IMR-90 (cell line): ENCODE measurements around the gene GMPR. TPM values are rescaled to one million over a fixed set of nuclear protein-coding genes. Genes with fewer than 3 reads are reported as not detected.

Experiments
- ATAC-seq: fragments of 200-7000 bp; cut with Tn5 transposase; 2 replicates; pipeline ENCODE4 v1.9.1; 2020; ENCODE audit warnings: low read depth, mild to moderate bottlenecking, moderate library complexity
- BruUV-seq: library from RNA; stranded (reverse); fragments of 400-500 nt; replicated peaks from 2 replicates; lab custom pipeline; 2021; lab: Mats Ljungman, UMichigan
- CTCF ChIA-PET: fragments of 300-600 bp; formaldehyde crosslinking; extraction: SDS; loops from one replicate; lab custom pipeline; 2021; ENCODE audit warnings: antibody characterized with exemption; lab: Yijun Ruan, JAX
- POLR2A ChIA-PET: fragments of 300-600 bp; sonication (Branson Sonifier 250); formaldehyde crosslinking; loops from one replicate; lab custom pipeline; 2022; ENCODE audit warnings: antibody characterized with exemption; ENCODE audit not compliant: unreplicated experiment; lab: Charles Lee
- DNase-seq: peaks from one replicate; pipeline ENCODE4 v3.0.0; 2013
- H2AFZ ChIP-seq: replicated peaks from 2 replicates; pipeline ENCODE3; 2013; ENCODE audit warnings: low read length, mild to moderate bottlenecking; ENCODE audit not compliant: poor library complexity
- H2AK5ac ChIP-seq: 2 replicates; pipeline ENCODE4 v1.6.1; 2013; ENCODE audit warnings: low read depth, low read length, inconsistent platforms
- H2AK9ac ChIP-seq: replicated peaks from 2 replicates; pipeline ENCODE3; 2013; ENCODE audit warnings: mild to moderate bottlenecking, low read depth, low read length, moderate library complexity; ENCODE audit not compliant: poor library complexity
- H2BK120ac ChIP-seq: 2 replicates; pipeline ENCODE4 v1.6.1; 2013; ENCODE audit warnings: low read depth, low read length, inconsistent platforms
- H2BK15ac ChIP-seq: 3 replicates; pipeline ENCODE4 v1.6.1; 2013; ENCODE audit warnings: low read depth, low read length, inconsistent platforms
- H2BK20ac ChIP-seq: 2 replicates; pipeline ENCODE4 v1.6.1; 2013; ENCODE audit warnings: low read depth, mild to moderate bottlenecking, inconsistent platforms, low read length, moderate library complexity
- H2BK5ac ChIP-seq: 2 replicates; pipeline ENCODE4 v1.6.1; 2013; ENCODE audit warnings: mild to moderate bottlenecking, low read depth, low read length, inconsistent platforms; ENCODE audit not compliant: poor library complexity, severe bottlenecking
- H3K14ac ChIP-seq: replicated peaks from 2 replicates; pipeline ENCODE4 v1.6.1; 2013; ENCODE audit warnings: low read depth, low read length, inconsistent platforms
- H3K18ac ChIP-seq: 2 replicates; pipeline ENCODE4 v1.6.1; 2013; ENCODE audit warnings: low read depth, low read length, control low read depth
- H3K23ac ChIP-seq: 2 replicates; pipeline ENCODE4 v1.6.1; 2013; ENCODE audit warnings: low read depth, low read length, inconsistent platforms
- H3K27ac ChIP-seq: 2 replicates; pipeline ENCODE4 v1.5.1; 2013; ENCODE audit warnings: mild to moderate bottlenecking, control low read depth, low read length; ENCODE audit not compliant: insufficient read depth
- H3K27me3 ChIP-seq: 2 replicates; pipeline ENCODE4 v1.6.1; 2013; ENCODE audit warnings: low read length; ENCODE audit not compliant: control insufficient read depth, insufficient read depth
- H3K36me3 ChIP-seq: 2 replicates; pipeline ENCODE4 v1.6.1; 2013; ENCODE audit warnings: low read length, mixed read lengths; ENCODE audit not compliant: control insufficient read depth, insufficient read depth
- H3K4ac ChIP-seq: 2 replicates; pipeline ENCODE4 v1.6.1; 2013; ENCODE audit warnings: low read depth, low read length, inconsistent platforms
- H3K4me1 ChIP-seq: 2 replicates; pipeline ENCODE4 v1.6.1; 2013; ENCODE audit warnings: low read length, mixed read lengths; ENCODE audit not compliant: control insufficient read depth, insufficient read depth
- H3K4me2 ChIP-seq: 2 replicates; pipeline ENCODE4 v1.6.1; 2013; ENCODE audit warnings: low read depth, mild to moderate bottlenecking, control low read depth, low read length, moderate library complexity
- H3K4me3 ChIP-seq: 2 replicates; pipeline ENCODE4 v1.5.1; 2013; ENCODE audit warnings: low read depth, mild to moderate bottlenecking, control low read depth, low read length, moderate library complexity; ENCODE audit not compliant: insufficient read depth
- H3K56ac ChIP-seq: 2 replicates; pipeline ENCODE4 v1.6.1; 2013; ENCODE audit warnings: low read length, inconsistent platforms; ENCODE audit not compliant: insufficient read depth; ENCODE audit errors: extremely low read depth
- H3K79me1 ChIP-seq, 2 experiments: 2 replicates each; pipeline ENCODE4 v1.6.1; 2013; ENCODE audit warnings: low read length in 2 of 2, inconsistent platforms in 1 of 2, low read depth in 1 of 2
- H3K9ac ChIP-seq: 2 replicates; pipeline ENCODE4 v1.6.1; 2013; ENCODE audit warnings: low read depth, low read length, control low read depth
- H3K9me1 ChIP-seq: 2 replicates; pipeline ENCODE4 v1.6.1; 2013; ENCODE audit warnings: low read length, inconsistent platforms; ENCODE audit not compliant: insufficient read depth
- H3K9me3 ChIP-seq: 2 replicates; pipeline ENCODE4 v1.6.1; 2013; ENCODE audit warnings: low read length; ENCODE audit not compliant: control insufficient read depth, insufficient read depth
- H4K20me1 ChIP-seq: 2 replicates; pipeline ENCODE4 v1.6.1; 2013; ENCODE audit warnings: low read length, inconsistent platforms; ENCODE audit not compliant: insufficient read depth
- H4K5ac ChIP-seq: 2 replicates; pipeline ENCODE4 v1.6.1; 2013; ENCODE audit warnings: mild to moderate bottlenecking, low read depth, low read length, control low read depth
- H4K8ac ChIP-seq, 2 experiments: 2 replicates each; pipeline ENCODE4 v1.6.1; 2013; ENCODE audit warnings: low read depth in 2 of 2, low read length in 2 of 2, control low read depth in 1 of 2, inconsistent platforms in 1 of 2
- H4K91ac ChIP-seq: 2 replicates; pipeline ENCODE4 v1.6.1; 2013; ENCODE audit warnings: low read depth, low read length, inconsistent platforms; ENCODE audit not compliant: insufficient read depth
- BHLHE40 ChIP-seq: fragments of 150-350 bp; IDR thresholded peaks from 2 replicates; pipeline ENCODE4 v1.6.1; 2016; ENCODE audit warnings: mild to moderate bottlenecking, low read depth, low read length
- CHD1 ChIP-seq: IDR thresholded peaks from 2 replicates; pipeline ENCODE4 v1.6.1; 2012; ENCODE audit warnings: low read depth, low read length, improper control_type of control experiment
- FOS ChIP-seq: fragments of 150-350 bp; IDR thresholded peaks from 2 replicates; pipeline ENCODE4 v1.6.1; 2016; ENCODE audit warnings: low read depth, low read length
- MAFK ChIP-seq: IDR thresholded peaks from 2 replicates; pipeline ENCODE4 v1.6.1; 2012; ENCODE audit warnings: low read depth, low read length, improper control_type of control experiment
- MAZ ChIP-seq: IDR thresholded peaks from 2 replicates; pipeline ENCODE4 v1.6.1; 2012; ENCODE audit warnings: low read depth, mild to moderate bottlenecking, low read length, improper control_type of control experiment, moderate library complexity, borderline replicate concordance
- MXI1 ChIP-seq: IDR thresholded peaks from 2 replicates; pipeline ENCODE4 v1.6.1; 2012; ENCODE audit warnings: low read depth, mild to moderate bottlenecking, low read length, moderate library complexity, borderline replicate concordance
- NFE2L2 ChIP-seq: fragments of 150-350 bp; IDR thresholded peaks from 2 replicates; pipeline ENCODE4 v1.6.1; 2016; ENCODE audit warnings: low read depth, mild to moderate bottlenecking, low read length
- POLR2A ChIP-seq: IDR thresholded peaks from 2 replicates; pipeline ENCODE4 v1.6.1; 2012; ENCODE audit warnings: mild to moderate bottlenecking, low read depth, low read length
- RAD21 ChIP-seq: IDR thresholded peaks from 2 replicates; pipeline ENCODE4 v1.6.1; 2012; ENCODE audit warnings: low read length, improper control_type of control experiment
- RCOR1 ChIP-seq: IDR thresholded peaks from 2 replicates; pipeline ENCODE4 v1.6.1; 2012; ENCODE audit warnings: mild to moderate bottlenecking, low read length, improper control_type of control experiment; ENCODE audit not compliant: insufficient replicate concordance
- RFX5 ChIP-seq: IDR thresholded peaks from 2 replicates; pipeline ENCODE4 v1.8.0; 2012; ENCODE audit warnings: low read depth, mild to moderate bottlenecking, low read length, moderate library complexity
- SMC3 ChIP-seq: fragments of 150-350 bp; IDR thresholded peaks from 2 replicates; pipeline ENCODE4 v1.6.1; 2016; ENCODE audit warnings: low read depth, mild to moderate bottlenecking, antibody characterized with exemption, low read length, moderate library complexity
- WGBS, 2 experiments: methylation state at CpG; one replicate each; pipeline versions ENCODE4 v1.1.5 to v1.1.7; 2013; ENCODE audit warnings: missing lambda C conversion rate in 2 of 2; ENCODE audit not compliant: insufficient read length in 1 of 2; ENCODE audit errors: extremely low coverage in 2 of 2; 5-methylcytosine and 5-hydroxymethylcytosine counted together
- dilution Hi-C: fragments of 300-500 bp; cut with HindIII; formaldehyde crosslinking; loops from one replicate; pipeline ENCODE4 v1.14.3; 2018; ENCODE audit warnings: low sequenced_read_pairs; ENCODE audit not compliant: unreplicated experiment
- in situ Hi-C: fragments of 300-500 bp; cut with MboI; formaldehyde crosslinking; loops from 3 replicates; pipeline ENCODE4 v1.14.3; 2019; ENCODE audit warnings: low sequenced_read_pairs, inconsistent platforms, mixed read lengths
- intact Hi-C: fragments of 100-400 bp; cut with micrococcal nuclease; formaldehyde crosslinking; loops from 2 replicates; pipeline ENCODE4 v1.10.0; 2022
- polyA plus RNA-seq, 3 experiments: library from polyadenylated mRNA; depleted of rRNA; stranded (reverse); fragments of >200 nt; gene quantifications; 2 replicates each; pipeline ENCODE4 v1.2.3, GENCODE V29; 2012; ENCODE audit warnings: low replicate concordance in 1 of 3
- total RNA-seq: library from RNA; depleted of rRNA; stranded (reverse); fragments of >200 nt; gene quantifications from 2 replicates; pipeline ENCODE4 v1.2.3, GENCODE V29; 2012
- TF ChIP-seq, protein P1 (sequence below): conservative IDR thresholded peaks from 2 replicates; pipeline ENCODE4 v1.5.1; 2012; ENCODE audit warnings: mild to moderate bottlenecking, low read depth, low read length, improper control_type of control experiment
- TF ChIP-seq, protein P2 (sequence below): fragments of 150-350 bp; IDR thresholded peaks from 2 replicates; pipeline ENCODE4 v1.6.1; 2017; ENCODE audit warnings: mild to moderate bottlenecking, antibody characterized with exemption, low read length, low read depth
- TF ChIP-seq, protein P3 (sequence below): fragments of 150-350 bp; IDR thresholded peaks from 2 replicates; pipeline ENCODE4 v1.6.1; 2016; ENCODE audit warnings: low read depth, mild to moderate bottlenecking, low read length, moderate library complexity, borderline replicate concordance

Gene GMPR
- total and polyA plus RNA-seq, 2 of the 4 experiments (the other 2 are of a cell fraction) = 6.3 to 8.6 TPM

DNA sequence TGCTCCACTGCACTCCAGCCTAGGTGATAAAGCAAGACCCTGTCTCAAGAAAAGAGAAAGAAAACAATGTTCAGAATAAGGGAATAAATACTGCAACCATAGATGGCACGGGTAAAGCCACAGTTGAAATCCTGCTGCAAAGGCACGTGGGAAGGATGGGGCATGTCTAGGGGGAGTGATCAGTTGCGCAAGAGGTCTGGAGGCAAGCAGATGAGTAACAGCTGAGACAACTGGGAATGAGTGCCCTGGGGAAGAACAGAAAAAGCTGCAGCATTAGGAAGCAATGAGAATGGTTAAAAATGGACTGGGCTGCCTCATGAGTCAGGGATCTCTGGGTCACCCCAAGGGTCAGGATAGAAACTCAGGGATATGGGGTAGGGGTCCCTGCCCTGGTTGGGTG is 96.3 kb downstream of the GMPR start:
- H2BK120ac ChIP-seq = peak overlapping the region; percentile 92
- no peak overlapping the region for H3K4me2 ChIP-seq
- H3K4me1 ChIP-seq = peaks cover 25% of the 10 kb centered on the region
- peak overlapping the region; percentile 91 for H2AK5ac ChIP-seq
- peak overlapping the region; percentile 57 for H2AK9ac ChIP-seq
- peak overlapping the region; percentile 34; the same call in 1 of the 2 replicates for H3K18ac ChIP-seq
- ChIA-PET CTCF (interaction anchor here (0.8 kb wide), 1 partner anchor 429 kb away, joined by 3 read pairs; no protein-coding TSS in a partner anchor), POLR2A (no interaction called here)
- H3K56ac ChIP-seq = peak overlapping the region; percentile 45
- peak overlapping the region; percentile 86 for H3K4ac ChIP-seq
- H2BK15ac ChIP-seq = peak overlapping the region; percentile 78; the same call in 1 of the 3 replicates
- H3K9me3 ChIP-seq = no peaks in the 10 kb centered on the region
- peak overlapping the region; percentile 4 to 35; a peak in 2 of 4 replicates for H4K8ac ChIP-seq
- H3K14ac ChIP-seq = peak overlapping the region; percentile 14
- H2BK5ac ChIP-seq = peak overlapping the region; percentile 68
- peak overlapping the region; percentile 84 for H2BK20ac ChIP-seq
- H3K9me1 ChIP-seq = peaks cover 33% of the 10 kb centered on the region
- peaks cover 2 to 31% of the 10 kb centered on the region in 2 experiments; a peak in 3 of 4 replicates for H3K79me1 ChIP-seq
- in situ Hi-C loops (loop anchor here (5.0 to 10.0 kb wide), 4 partner anchors 178 to 753 kb away; partner anchors contain the start of gene ATXN1), intact Hi-C loops (loop anchor here (5.0 to 10.0 kb wide), 4 partner anchors 163 to 630 kb away; no protein-coding TSS in a partner anchor), dilution Hi-C loops (no loop called here)
- no peak overlapping the region for H3K4me3 ChIP-seq
- H3K27me3 ChIP-seq = no peaks in the 10 kb centered on the region
- no peak overlapping the region for H3K9ac ChIP-seq
- peak overlapping the region; percentile 33; the same call in 1 of the 2 replicates for H3K27ac ChIP-seq
- WGBS, 2 experiments = 7% methylated on average over 2 of the region's 3 CpGs; no CpG with 5 or more reads in 1 of the 2 experiments
- 0 out of 2 replicates have a peak, but pooled peaks cover under 1% of the 10 kb centered on the region for H3K36me3 ChIP-seq
- BruUV-seq = no TSS peak
- peak overlapping the region; percentile 89 for H4K91ac ChIP-seq
- ATAC-seq = peak; percentile 53
- DNase-seq = peak; percentile 94
- peak overlapping the region; percentile 54; the same call in 1 of the 2 replicates for H3K23ac ChIP-seq
- H4K5ac ChIP-seq = no peak overlapping the region
- peak overlapping the region; percentile 15 for H2AFZ ChIP-seq
- H4K20me1 ChIP-seq = peaks cover 4% of the 10 kb centered on the region; the same call in 1 of the 2 replicates
- TF ChIP-seq, protein P1, sequence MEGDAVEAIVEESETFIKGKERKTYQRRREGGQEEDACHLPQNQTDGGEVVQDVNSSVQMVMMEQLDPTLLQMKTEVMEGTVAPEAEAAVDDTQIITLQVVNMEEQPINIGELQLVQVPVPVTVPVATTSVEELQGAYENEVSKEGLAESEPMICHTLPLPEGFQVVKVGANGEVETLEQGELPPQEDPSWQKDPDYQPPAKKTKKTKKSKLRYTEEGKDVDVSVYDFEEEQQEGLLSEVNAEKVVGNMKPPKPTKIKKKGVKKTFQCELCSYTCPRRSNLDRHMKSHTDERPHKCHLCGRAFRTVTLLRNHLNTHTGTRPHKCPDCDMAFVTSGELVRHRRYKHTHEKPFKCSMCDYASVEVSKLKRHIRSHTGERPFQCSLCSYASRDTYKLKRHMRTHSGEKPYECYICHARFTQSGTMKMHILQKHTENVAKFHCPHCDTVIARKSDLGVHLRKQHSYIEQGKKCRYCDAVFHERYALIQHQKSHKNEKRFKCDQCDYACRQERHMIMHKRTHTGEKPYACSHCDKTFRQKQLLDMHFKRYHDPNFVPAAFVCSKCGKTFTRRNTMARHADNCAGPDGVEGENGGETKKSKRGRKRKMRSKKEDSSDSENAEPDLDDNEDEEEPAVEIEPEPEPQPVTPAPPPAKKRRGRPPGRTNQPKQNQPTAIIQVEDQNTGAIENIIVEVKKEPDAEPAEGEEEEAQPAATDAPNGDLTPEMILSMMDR = no peak
- TF ChIP-seq MXI1 = peak; percentile 98
- no peak for TF ChIP-seq SMC3
- no peak for TF ChIP-seq POLR2A
- TF ChIP-seq RAD21 = no peak
- peak; percentile 83 for TF ChIP-seq FOS
- no peak; the same call in 1 of the 2 replicates for TF ChIP-seq MAFK
- TF ChIP-seq RFX5 = no peak
- TF ChIP-seq RCOR1 = peak; percentile 74
- no peak for TF ChIP-seq NFE2L2
- TF ChIP-seq MAZ = peak; percentile 91
- TF ChIP-seq, protein P2, sequence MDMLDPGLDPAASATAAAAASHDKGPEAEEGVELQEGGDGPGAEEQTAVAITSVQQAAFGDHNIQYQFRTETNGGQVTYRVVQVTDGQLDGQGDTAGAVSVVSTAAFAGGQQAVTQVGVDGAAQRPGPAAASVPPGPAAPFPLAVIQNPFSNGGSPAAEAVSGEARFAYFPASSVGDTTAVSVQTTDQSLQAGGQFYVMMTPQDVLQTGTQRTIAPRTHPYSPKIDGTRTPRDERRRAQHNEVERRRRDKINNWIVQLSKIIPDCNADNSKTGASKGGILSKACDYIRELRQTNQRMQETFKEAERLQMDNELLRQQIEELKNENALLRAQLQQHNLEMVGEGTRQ = peak; percentile 84
- TF ChIP-seq, protein P3, sequence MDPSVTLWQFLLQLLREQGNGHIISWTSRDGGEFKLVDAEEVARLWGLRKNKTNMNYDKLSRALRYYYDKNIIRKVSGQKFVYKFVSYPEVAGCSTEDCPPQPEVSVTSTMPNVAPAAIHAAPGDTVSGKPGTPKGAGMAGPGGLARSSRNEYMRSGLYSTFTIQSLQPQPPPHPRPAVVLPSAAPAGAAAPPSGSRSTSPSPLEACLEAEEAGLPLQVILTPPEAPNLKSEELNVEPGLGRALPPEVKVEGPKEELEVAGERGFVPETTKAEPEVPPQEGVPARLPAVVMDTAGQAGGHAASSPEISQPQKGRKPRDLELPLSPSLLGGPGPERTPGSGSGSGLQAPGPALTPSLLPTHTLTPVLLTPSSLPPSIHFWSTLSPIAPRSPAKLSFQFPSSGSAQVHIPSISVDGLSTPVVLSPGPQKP = no peak
- TF ChIP-seq CHD1 = no peak
- peak; percentile 95 for TF ChIP-seq BHLHE40
